GM10847 (cell line): ENCODE results near the gene RAB3D.

Experiments
- POLR2A ChIP-seq: IDR thresholded peaks from 2 replicates; pipeline ENCODE4 v1.6.1; 2011; ENCODE audit not compliant: insufficient read length; ENCODE audit errors: extremely low read depth

The RAB3D gene

GRCh38 chr19:11356074-11356397, 16.6 kb upstream of the RAB3D start:
- no peak for TF ChIP-seq POLR2A

GRCh38 chr19:11355160-11356073, 16.0 kb upstream of the RAB3D start, which contains the start of gene PLPPR2:
Gene PLPPR2 (plus strand): TSS chr19:11355432. CDS start chr19:11357674, 2,242 bp downstream.
- peak; percentile 13 for TF ChIP-seq POLR2A

- no peak for TF ChIP-seq POLR2A
Measured at GRCh38 chr19:11349171-11349570, 9.7 kb upstream of the RAB3D start.

- TF ChIP-seq POLR2A: no peak
Measured at GRCh38 chr19:11347546-11348039, 8.1 kb upstream of the RAB3D start.

GRCh38 chr19:11346104-11346940, 6.9 kb upstream of the RAB3D start, which contains the start of the genes CCDC159 and TMEM205:
Gene CCDC159 (plus strand): TSS chr19:11346519. CDS start chr19:11346607, 88 bp downstream.
Gene TMEM205 (minus strand): TSS chr19:11346268. CDS start chr19:11345619, 649 bp downstream.
- peak; percentile 43 for TF ChIP-seq POLR2A

GRCh38 chr19:11345122-11345803, 5.8 kb upstream of the RAB3D start:
- no peak for TF ChIP-seq POLR2A

- TF ChIP-seq POLR2A: no peak
Measured at GRCh38 chr19:11342429-11342828, 3.0 kb upstream of the RAB3D start.

- TF ChIP-seq POLR2A: no peak
Measured at GRCh38 chr19:11338569-11339253, 746 bp downstream of the RAB3D start.

- no peak for TF ChIP-seq POLR2A
Measured at GRCh38 chr19:11338121-11338520, 1.3 kb downstream of the RAB3D start.

GRCh38 chr19:11337080-11337479, 2.4 kb downstream of the RAB3D start:
- no peak for TF ChIP-seq POLR2A

- no peak for TF ChIP-seq POLR2A
Measured at GRCh38 chr19:11335449-11336146, 3.9 kb downstream of the RAB3D start.

GRCh38 chr19:11332822-11333221, 6.6 kb downstream of the RAB3D start:
- no peak for TF ChIP-seq POLR2A

- no peak for TF ChIP-seq POLR2A
Measured at GRCh38 chr19:11331502-11331901, 8.0 kb downstream of the RAB3D start.

GRCh38 chr19:11330127-11330526, 9.3 kb downstream of the RAB3D start:
- TF ChIP-seq POLR2A: no peak
